Activated T-helper 1 cell treated with Interleukin-2 at 50 U/mL for 16 hours (primary cell): ENCODE results near the gene EZH2.
A peak's percentile ranks its signal among the peaks of the same experiment; 100 is the strongest.

ENCODE experiments used
- DNase-seq: peaks from one replicate; pipeline ENCODE4 v3.0.0-alpha.2; 2020; ENCODE audit warnings: low read depth

The EZH2 gene

DNA sequence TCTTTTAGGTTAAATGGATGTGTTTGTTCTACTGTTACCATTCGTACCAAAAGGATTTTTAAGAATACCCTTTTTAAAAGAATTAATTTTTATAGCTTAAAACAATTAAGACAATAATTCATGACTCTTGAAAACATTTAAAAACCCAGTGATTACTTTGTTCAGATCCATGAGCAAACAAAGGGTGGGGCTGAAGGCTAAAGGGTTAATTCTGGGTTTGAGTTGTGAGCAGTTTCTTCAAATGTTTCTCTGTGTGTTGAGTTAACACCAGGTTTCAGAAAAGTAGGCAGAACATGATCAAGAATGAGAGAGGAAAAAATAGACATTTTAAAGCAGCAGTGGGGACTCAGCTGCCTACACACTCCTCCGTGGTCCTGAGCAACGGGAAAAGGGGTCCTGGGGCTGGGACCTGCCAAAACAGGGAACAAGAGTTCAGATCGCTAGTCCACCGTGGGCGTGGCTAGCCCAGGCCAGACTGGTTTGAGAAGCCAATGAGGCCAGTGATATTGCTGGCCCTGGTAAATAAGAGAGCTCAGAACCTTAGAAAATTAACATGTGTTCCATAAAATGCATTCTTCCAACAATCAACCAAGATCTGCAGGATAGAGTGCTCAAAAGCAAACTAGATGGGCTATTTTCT lies 14.9 kb upstream of the EZH2 start:
- no peak for DNase-seq

DNA sequence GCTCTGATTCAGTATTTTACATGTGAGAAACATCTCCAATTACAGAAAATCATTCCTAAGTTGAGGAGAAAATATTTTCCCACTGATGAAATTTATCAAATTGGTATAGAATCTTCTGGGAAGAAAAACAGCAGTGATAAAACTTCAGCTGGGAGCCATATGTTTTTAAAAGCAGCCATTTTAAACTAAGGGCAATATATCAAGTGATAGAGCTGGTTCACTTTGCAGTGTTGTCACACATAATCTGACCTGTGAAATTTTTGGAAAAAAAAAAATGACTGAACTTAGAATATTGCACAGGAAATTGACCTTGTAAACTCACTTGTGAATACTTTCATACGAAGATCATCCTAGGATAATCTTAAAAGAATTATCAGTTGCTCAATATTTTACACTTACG lies 10.5 kb upstream of the EZH2 start:
- no peak for DNase-seq

DNA sequence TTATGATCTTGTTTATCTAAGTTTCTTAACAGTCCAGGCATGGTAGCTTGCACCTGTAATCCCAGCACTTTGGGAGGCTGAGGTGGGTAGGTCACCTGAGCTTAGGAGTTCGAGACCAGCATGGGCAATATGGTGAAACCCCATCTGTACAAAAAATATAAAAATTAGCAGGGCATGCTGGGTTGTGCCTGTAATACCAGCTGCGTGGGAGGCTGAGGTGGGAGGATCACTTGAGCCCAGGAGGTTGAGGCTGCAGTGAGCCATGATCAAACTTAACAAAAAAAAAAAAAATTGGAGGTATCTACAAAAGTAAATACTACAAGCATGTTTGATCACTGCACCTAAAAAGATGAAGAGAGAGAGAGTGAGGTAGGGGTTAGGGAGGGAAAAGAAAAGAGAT lies 9.0 kb upstream of the EZH2 start:
- no peak for DNase-seq

DNA sequence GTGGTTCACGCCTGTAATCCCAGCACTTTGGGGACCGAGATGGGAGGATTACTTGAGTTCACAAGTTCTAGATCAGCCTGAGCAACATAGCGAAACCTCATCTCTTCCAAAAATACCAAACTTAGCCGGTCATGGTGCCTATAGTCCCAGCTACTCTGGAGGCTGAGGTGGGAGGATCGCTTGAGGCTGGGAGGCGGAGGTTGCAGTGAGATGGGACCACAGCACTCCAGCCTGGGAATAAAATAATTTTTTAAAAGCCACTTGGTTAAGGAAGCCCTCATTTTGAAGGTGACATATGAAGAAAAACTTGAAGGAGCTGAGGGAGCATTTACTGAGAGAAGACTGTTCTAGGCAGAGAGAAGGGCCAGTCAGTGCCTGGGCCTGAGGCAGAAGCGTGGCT lies 4.2 kb upstream of the EZH2 start:
- DNase-seq = no peak

DNA sequence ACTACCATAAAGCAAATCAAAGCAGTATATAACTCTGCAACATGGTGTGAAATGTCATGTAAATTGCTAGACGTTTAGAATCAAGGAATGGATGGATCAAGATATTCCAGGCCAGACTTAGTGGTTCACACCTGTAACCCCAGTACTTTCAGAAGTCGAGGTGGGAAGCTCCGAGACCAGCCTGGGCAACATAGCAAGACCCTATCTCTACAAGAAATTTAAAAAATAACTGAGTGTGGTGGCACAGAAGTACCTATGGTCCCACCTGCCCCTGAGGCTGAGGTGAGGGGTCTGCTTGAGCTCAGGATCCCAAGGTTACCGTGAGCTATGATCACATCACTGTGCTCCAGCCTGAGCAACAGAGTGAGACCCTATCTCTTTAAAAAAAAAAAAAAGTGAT lies 2.8 kb upstream of the EZH2 start:
- no peak for DNase-seq

DNA sequence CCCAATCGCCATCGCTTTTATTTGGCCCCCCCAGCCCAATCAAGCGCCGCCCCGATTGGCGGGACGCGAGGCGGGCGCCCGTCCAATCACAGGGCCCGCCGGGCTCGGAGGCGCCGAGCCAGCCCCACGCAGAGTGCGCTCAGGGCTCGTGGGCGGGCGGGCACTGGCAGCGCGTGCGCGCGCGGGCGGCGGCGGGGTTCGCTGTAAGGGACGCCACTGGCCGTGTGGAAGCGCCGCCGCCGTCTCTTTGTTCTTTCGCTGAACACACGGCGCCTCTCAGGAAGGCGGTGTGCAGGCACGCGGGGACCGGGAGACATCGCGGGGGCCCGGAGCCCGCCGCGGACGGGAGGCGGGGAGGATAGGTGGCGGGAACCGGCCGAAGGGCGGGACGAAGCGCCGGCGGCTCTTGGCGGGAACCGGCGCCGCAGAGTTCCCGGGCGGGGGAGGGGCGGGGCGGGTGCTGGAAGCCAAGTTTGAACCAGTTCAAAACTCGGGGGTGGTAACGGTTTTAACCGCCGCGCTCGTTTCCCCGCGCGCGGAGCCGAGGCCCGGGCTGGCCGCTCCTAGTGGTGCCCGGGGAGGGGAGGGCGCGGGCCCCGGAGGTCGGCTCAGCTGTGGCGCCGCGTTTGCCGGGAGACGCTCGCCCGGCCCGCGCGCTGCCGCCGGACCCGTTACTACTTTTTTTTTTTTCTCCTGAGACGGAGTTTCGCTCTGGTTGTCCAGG lies 370 bp upstream of the EZH2 start:
- peak; percentile 91 for DNase-seq

DNA sequence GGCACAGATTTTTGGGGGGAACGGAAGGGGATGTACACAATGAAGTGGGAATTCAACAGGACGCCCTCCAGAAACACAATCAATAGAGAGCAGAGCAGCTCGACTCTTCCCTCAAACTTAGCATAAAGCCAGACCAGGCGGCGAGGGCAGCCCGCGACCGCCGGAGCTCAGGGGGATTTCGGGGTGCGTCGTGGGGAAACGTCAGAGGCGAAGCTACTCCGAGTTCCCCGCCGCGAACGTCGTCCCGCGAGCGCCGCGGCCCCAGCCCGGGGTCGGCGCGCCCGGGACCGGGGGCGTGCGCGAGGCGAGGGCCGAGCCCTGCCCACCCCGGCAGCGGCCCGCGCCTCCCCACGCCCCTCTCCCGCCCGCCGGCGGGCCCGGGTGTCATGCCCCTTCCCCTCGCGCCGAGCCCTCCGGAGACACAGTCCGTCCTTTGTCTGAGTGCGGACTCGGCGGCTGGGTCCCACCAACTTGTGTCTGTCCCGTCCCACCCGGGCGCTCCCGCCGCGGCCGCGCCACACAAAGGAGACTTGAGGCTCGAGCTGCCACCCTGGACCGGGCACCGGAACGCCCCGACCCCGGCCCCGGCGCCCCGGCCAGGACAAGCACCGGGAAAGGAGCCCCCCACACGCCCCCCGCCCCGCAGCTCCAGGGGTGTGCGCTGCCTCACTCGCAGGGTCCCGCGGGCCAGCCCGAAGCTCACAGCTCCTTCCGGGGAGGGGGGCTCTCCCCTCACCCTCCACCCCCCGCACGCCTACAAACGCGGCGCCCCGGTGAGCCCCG lies 634 bp downstream of the EZH2 start:
- peak; percentile 29 for DNase-seq

DNA sequence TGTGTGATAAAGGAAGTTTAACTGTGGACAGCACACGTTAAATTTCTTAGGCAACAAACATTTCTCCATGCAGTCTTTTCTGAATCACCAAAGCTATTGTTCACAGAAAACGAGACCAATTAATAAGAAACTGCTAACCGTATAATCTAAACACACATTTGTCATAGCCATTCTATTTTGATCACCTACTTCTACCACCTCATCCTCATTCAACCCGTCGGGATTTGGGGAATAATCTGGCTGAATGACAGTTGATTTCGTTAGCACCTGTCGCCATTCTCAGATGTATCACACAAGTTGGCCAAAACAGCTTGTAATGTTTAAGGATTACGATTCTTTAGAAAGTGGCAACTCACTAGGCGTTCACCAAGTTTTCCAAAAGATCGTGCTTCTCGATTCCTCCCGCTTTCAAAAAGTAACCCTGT lies 1.2 kb downstream of the EZH2 start:
- no peak for DNase-seq

DNA sequence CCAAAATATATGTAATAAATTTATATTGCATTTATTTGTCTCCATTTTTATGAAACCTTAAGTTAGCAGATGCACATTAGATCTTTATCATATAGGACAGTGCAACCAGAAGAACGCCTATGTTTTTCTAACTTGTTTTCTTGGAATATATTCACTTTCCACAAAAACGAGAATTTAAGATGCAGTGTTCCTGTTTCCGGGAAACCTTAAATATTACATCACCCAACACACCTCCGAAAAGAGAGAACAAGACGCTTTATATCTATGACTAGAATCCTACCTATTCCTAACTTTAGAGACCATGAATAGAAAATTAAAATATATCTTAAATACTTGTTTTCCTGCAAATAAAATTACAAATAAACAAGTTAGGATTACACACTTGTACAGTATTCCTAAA lies 1.9 kb downstream of the EZH2 start:
- no peak for DNase-seq

DNA sequence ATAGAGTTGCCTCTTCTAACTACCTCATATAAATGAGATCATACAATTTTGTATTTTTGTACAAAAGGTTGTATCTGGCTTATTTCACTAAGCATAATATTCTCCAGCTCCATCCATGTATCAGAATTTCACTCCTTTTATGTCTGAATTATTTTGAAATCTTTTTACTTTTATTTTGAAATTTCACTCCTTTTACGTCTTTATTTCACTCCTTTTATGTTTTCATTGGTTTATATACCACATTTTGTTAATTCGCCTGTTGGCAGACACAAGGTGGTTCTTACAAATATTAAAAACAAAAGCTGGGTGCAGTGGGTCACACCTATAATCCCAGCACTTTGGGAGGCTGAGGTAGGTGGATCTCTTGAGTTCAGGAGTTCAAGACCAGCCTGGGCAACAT lies 5.8 kb downstream of the EZH2 start:
- DNase-seq = no peak

DNA sequence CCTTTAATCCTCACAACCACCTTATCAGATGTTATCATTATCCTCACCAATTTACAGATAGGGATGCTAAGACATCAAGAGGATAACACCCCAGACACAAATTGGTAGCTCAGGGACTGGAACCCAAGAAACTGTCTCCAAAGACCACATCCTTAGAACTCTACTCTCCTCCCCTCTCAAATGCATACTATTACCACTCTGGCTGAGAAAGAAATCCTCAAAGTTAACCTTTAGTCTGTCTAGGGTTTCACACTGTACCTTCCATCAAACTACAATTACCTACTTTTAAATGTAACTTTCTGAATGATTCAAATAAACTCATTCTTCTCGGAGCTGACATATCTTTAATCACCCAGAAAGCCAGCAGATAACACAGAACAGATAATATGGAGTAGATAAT lies 6.6 kb downstream of the EZH2 start:
- no peak for DNase-seq

DNA sequence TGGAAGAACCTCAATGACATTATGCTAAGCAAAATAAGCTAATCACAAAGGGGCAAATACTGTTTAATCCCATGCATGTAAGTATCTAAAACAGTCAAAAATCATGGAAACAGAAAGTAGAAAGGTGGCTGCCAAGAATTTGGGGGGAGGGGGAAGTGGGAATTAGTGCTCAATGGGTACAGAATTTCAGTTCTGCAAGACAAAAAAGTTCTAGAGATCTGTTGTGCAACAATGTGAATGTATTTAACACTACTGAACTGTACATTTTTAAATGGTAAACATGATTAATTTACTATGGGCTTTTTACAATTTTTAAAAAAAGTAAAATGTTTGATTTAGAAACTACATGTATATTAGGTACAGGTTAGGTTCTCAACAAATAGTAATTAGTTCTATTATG lies 11.9 kb downstream of the EZH2 start:
- no peak for DNase-seq

DNA sequence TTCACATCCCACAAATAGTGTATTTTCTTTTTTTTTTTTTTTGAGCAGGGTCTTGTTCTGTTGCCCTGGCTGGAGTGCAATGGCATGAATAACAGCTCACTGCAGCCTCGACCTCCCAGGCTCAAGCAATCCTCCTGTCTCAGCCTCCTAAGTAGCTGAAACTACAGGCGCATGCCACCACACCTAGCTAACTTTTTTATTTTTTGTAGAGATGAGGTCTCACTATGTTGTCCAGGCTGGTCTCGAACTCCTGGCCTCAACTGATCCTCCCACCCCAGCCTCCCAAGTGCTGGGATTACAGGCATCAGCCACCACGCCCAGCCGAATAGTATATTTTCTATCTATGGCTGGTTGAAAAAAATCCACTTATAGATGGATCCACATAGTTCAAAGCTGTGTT lies 12.5 kb downstream of the EZH2 start:
- no peak for DNase-seq

DNA sequence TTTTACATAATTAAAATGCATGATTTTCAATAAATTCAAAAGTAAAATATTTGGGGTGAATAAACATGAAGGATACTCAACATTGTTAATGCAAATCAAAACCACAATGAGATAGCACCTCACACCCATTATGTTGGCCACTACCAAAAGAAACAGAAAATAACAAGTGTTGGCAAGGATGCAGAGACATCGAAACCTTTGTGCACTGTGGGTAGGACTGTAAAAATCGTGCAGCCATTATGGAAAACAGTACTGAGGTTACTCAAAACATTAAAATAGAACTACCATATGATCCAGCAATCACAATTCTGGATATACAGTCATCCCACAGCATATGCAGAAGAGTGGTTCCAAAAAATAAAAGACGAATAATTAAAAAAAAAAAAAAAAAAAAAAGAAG lies 13.1 kb downstream of the EZH2 start:
- DNase-seq = no peak

DNA sequence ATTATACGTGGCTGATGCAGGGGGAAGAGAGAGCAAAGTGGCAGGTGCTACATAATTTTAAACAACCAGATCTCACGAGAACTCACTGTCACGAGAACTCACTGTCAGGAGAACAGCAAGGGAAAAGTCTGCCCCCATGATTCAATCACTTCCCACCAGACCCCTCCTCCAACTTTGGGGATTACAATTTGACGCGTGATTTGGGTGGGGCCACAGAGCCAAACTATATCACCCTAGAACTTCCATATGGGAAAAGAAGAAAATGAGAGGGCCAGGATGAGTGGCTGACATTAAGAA lies 15.8 kb downstream of the EZH2 start:
- DNase-seq = no peak

DNA sequence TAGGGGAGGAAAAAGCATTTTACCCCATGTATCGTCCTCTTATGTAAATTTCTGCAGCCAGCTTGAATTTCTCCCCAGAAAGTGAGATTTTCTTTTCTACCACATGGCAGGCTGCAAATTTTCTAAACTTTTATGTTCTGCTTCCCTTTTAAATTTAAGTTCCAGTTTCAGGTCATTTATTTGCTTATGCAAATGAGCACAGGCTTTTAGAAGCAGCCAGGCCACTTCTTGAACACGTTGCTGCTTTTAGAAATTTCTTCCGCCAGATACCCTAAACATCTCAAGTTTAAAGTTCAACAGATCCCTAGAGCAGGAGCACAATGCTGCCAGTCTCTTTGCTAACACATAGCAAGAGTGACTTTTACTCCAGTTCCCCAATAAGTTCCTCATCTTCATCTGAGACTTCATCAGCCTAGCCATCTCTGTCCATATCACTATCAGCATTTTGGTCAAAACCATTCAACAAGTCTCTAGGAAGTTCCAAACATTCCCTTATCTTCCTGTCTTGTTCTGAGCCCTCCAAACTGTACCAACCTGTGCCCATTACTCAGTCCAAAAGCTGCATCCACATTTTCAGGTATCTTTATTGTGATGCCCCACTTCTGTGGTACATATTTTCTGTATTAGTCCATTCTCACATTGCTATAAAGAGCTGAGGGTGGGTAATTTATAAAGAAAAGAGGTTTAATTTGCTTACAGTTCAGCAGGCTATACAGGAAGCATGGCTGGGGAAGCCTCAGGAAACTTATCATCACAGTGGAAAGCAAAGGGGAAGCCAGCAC lies 16.3 kb downstream of the EZH2 start:
- DNase-seq = no peak

DNA sequence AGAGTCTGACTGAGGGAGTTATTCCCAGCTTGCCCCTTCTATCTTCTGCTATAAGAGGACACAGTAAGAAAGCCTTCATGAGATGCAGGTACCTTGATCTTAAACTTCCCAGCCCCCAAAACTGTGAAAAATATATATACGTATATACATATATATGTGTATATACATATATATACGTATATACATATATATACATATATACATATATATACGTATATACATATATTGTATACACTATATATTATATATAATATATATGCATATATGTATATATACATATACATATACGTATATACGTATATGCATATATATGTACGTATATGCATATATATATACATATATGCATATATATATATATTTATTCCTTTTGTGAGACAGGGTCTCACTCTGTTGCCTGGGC lies 17.7 kb downstream of the EZH2 start:
- DNase-seq = no peak

DNA sequence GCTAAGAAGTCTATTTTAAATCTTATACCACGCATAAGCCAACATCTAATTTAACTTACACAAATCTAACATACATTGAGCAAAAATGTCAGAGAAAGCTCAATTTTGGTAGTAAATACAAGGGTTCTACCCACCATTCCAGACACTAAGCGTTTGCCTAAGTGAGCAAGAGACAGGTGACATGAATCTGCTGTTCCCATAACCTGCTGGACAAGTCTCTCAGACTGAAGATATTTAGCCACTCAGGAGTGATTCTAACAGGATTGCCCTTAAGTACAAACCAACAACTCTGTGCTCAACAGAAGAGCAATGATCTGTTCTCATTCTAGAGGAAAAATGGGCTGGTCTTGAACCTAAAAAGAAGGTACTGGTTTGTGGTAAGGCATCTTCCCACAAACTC lies 18.8 kb downstream of the EZH2 start:
- no peak for DNase-seq

DNA sequence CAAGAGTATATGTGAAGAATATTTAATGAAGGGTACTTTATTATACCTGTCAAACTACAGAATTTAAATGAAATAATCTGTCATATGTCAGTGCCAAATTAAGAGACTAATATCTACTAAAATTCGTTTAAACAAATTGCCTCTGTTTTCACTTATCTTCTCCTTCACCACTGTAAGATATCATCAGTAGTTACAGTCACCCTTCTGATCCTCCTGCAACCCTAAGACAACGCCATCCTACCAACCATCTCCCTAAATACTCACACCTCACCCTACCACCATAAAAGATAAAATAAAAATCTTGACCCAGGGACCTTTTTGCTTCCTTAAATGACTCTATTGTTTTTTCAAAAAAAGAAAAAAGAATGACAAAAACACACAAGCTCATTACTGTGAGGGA lies 20.8 kb downstream of the EZH2 start:
- no peak for DNase-seq

DNA sequence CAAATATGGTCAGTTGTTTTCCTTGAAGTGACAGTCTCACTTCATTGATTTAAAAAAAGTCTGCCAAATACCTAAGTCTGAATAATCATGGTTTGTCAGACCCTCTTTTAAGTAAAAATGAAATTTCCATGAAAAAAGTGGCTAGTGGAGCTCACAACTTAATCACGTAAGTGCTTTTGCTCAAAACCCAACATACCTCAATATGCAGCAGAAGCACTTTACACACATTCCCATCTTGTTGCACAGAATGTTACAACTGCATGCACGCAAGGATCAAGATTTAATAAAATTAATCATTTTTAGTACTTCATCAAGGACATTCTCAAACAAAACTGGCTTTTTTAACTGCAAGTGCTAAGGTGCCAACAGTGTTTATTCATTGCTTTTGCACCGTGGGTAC lies 21.6 kb downstream of the EZH2 start:
- DNase-seq = no peak

DNA sequence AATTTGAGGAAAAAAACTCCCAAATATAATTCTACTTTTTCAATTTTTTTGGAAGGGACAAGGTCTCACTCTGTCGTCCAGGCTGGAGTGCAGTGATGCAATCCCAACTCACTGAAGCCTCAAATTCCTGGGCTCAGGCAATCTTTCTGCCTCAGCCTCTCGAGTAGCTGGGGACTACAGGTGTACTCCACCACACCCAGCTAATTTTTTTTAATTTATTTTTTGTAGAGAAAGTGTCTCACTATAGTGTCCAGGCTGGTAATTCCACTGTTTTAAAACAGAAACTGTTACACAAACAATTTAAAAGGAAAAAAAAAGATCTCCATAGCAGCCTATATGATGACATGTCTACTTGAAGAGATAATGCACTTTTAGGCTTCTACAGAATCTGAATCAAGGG lies 25.6 kb downstream of the EZH2 start:
- DNase-seq = no peak

DNA sequence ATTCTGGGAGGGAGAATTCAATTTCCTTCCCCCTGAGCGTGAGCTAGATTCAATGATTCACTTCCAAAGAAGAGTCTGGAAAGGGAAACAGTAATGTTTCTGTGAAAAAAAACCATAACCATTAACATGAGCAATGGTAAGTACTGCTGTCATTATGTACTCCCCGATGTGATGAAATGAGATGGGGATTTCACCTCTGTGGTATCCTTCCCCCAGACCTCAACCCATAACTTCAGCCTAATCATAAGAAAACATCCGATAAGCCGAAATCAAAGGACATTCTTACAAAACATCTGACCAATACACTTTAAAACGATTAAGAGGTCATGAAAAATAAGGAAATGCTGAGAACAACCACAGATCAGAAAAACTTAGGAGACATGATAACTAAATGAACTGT lies 27.2 kb downstream of the EZH2 start:
- no peak for DNase-seq

DNA sequence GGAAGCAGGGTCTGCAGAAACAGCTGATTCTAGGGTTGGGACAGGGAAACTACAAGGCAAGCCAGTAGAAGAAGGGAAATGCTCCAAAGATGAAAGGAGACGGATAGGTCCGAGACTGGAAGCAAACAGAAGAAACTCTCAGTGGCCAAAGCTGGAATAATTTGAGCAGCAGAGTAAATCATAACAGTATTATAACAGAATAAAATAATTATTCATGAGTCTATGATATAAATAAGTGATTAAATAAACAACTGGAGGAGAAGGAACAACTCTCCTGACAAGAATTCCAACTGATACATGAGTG lies 27.6 kb downstream of the EZH2 start:
- no peak for DNase-seq
